ENCODE results near the gene TBX21.

Gene TBX21

DNA sequence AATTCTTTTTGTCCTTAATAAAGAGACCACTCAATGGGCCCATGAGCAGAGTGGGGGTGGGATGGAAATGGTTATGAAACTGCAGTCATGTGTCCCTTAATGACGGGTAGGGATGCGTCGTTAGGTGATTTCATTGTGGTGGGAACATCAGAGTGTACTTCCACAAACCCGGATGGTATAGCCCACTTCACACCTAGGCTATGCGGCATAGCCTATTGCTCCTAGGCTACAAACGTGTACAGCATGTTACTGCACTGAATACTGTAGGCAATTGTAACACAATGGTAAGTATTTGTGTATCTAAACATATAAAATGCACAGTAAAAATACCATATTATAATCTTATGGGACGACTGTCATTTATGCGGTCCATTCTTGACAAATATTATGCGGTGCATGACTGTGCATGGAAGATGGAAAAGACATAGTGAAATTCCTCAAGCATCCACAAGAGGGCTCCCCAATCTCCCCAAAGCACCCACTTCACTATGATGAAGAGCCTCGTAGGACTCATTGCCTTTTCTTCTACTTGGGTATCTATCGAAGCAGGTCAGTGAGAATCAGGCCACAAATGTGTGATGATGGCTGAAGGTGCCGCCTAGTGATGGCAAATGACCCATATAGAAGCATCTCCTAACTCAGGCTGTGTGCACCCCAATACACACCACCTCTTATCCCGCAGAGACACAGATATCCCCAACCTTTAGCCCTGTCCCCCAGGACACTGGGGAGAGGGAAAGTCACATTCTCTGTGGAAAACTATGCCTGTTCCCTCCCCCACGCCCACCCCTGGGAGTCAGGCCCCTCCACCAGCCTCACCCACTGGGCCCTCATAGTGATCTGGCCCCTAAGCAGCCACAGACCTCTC lies 43.5 kb downstream of the TBX21 start:
- DNase-seq, result no peak

DNA sequence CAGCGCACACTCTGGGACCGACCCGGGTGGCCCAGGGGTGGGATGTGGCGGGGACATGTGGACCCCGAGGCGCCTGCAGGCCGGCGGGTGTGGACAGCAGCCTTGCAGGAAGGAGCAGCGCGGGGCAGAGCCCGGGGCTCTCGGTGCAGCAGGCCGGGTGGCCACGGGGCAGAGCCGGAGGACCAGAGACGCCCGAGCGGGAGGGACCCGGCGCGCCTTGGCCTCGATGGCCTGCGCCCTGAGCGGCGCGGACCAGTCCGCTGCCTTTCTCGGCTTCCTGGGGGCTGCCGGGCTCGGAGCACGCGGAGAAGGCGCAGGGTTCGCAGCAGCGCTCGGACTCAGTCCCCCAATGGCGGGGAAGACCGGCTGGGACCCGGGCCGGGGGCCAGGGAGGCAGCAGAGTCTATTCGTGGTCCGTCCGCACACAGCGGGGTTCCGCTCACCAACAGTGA lies 45.2 kb downstream of the TBX21 start:
- DNase-seq, result no peak

DNA sequence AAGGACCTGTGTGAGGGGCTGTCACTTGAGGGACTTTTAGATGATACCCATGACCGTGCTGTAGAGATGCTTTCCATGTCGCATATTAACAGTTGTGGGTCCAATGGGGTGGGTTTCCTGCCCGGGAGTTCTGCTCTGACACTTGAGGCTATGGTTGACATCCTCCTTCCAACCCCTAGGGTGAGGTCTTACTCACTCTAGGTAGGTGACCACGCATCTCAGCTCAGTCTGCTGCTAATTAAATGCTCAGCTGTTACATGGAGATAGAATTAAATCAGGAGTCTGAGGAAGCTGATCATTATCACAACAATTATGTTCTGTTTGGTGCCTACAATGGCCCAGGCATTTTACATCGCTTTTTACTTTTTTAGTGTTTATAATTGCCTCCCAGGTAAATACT lies 48.4 kb downstream of the TBX21 start:
- no peak for DNase-seq

DNA sequence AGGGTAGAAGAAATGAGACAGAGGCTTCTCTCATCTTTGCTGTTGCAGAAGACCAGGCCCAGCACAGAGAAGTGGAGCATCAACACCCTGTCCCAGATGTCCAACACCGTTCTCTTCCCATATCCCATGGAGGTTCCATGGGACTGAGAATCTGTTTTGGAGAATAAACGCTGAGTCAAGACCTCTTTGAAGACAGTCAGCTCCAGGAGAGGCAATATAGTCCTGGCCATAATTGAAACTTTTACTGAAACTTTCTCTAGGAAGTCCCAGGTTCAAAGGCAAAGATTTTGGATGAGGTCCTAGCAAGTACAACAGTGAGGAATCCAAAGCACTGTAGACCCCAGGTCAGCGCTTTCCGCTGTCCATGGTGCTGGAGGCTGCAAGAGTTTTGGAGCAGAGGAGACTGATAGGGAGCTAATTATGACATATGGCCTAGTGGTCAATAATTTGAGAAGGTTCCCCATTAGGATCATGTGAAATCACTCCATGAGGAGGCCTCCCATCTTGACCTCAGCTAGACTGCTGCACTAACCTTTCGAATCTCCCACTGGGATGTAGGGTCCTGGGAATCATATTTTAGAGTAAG lies 52.6 kb downstream of the TBX21 start:
- no peak for DNase-seq

DNA sequence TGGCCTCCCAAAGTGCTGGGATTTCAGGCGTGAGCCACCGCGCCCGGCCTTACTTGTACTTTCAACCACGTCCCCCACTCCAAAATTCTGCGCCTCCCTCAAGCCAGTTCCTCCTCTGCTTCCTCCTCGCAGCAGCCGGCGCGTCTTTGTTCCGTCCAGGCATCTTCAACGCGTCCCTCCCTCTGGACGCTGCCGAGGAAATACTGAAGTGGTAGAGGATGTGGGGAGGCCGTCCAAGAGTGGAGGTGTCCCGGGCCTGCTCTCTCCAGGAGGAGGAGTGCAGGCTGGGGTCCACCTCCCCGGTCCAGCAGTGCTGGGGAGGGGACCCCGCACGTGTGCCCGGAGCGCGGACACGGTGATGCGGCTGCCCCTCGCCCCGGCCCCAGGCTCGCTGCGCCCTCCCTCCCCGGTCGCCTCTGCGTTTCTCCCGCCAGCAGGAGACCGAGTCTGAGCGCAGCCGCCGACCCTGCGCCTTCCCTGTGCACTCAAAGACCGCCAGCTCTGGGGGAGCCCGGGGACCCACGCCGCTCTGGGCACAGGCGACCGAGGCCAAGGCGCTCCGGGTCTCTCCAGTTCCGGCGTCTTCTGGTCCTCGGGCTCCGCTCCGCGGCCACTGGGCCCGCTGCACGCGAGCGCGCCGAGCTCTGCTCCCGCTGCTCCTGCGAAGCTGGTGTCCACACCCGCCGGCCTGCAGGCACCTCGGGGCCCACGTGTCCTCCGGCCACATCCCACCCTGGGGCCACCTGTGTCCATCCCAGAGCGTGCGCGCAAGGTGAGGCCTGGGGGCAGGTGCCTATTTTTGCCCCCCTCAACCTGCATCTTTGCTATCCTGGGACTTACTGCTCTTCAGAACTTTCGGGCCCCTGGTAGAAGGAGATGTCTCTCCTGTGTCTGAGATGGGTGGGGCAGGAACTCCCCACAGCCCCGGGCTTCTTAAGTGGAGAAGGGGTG lies 56.9 kb downstream of the TBX21 start:
- peak; percentile 21 for DNase-seq

DNA sequence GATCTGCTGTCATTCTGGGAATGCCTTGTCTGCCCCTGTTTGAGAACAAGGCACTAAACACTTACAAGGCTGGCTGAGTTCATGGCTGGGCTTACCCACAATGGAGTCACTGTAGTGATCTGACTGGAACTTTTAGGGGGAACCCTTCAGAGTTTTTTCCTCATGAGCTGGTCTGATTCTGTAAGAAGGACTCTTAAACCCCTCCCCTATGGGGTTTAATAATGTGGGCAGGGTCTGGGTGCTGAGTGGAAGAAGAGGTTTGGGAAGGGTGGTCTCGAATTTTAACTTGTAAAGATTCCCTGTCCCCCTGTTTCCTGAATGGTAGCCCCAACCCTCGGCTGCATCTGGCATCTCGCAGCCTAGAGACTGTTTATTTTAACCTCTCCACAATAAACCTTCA lies 58.0 kb downstream of the TBX21 start:
- DNase-seq, result no peak

DNA sequence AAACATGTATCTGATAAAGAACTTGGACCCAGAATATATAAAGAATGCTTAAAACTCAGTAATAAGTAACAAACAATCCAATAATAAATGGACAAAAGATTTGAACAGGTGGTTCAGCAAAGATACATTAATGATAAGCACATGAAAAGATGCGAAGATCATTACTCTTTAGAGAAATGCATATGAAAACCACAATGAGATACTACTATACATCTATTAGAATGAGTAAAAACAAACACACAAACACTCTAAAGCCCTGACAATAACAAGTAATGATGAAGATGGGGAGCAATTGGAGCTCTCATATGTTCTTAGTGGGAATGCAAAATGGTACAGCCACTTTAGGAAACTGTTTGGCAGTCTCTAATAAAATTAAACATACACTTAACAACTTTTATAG lies 59.4 kb downstream of the TBX21 start:
- DNase-seq, result no peak

DNA sequence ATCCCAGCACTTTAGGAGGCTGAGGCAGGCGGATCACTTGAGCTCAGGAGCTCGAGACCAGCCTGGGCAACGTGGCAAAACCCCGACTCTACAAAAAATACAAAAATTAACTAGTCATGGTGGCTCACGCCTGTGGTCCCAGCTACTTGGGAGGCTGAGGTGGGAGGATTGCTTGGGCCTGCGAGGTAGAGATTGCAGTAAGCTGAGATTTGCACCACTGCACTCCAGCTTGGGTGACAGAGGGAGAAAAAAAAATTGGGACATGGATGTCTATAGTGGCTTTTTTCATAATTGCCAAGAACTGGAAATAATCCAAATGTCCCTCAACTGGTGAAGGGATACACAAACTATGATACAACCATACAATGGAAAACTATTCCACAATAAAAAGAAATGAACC lies 59.9 kb downstream of the TBX21 start:
- no peak for DNase-seq
